Bone marrow (tissue), 2 donors: ENCODE data around the gene KNTC1.
A peak's percentile ranks its signal among the peaks of the same experiment; 100 is the strongest.
"Not testable (repeated sequence)": the region's sequence is repeated elsewhere in the genome, so short reads cannot be mapped to it uniquely, and the experiment has no call there.

Source experiments
- DNase-seq, 2 donors: peaks; one replicate each; lab custom pipeline; 2025; lab: John Stamatoyannopoulos, UW

The KNTC1 gene

DNA sequence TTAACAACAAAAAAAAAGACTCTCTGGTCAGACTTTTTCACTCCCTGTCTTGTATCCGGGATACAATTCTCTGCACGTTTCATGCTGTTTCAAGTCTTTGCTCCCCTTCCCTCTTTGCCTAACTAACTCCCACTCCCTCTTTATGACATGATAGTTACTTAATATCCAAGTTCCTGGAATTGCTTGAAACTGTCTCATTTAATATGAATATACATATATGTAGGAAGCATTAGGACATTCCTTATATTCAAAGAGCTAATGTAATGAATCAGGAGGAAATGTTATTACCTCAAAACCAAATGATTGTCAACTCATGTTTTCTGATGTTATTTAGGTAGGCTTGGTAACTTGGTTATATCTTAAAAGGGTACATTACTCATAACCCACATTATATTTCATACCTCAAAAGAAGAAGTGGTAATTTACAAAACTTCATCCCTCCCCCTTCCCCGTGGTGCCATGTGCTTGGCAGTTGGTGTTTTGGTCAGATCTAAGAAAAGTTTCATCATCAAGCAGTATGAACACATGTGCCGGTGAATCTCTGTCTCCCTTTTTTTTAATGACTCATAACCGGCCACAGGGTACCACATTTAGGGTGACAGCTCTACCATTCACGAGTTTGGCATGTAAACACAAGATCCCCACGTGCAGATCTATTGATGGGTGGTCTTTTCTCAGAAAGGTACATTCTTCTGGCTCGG lies 119.6 kb downstream of the KNTC1 start:
- peak; percentile 17 to 98 for DNase-seq

DNA sequence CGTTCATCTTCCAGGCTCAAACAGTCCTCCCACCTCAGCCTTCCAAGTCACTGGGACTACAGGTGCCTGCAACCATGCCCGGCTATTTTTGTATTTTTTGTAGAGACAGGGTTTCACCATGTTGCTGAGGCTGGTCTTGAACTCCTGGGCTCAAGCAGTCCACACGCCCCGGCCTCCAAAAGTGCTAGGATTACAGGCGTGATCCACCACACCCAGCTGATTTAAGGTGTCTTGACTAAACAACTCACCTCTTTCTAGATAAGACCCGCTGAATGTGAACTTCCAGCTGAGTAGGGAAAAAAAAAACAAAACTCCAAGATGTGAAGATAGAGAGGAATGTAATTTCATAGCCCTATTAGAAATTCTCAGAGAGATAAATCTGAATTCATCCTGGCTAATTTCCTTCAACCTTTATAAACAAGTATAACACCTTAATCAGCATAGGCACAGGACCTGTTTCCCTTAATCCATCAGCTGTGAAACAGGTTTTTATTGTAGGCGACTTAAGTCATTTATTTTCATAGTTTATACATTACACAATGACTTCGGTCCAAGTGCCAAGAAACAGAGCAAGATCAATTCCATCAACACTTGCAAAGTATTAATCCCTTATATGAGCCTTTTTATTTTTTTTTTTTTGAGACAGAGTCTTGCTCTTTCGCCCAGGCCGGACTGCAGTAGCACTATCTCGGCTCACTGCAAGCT lies 124.6 kb downstream of the KNTC1 start:
- no peak for DNase-seq

DNA sequence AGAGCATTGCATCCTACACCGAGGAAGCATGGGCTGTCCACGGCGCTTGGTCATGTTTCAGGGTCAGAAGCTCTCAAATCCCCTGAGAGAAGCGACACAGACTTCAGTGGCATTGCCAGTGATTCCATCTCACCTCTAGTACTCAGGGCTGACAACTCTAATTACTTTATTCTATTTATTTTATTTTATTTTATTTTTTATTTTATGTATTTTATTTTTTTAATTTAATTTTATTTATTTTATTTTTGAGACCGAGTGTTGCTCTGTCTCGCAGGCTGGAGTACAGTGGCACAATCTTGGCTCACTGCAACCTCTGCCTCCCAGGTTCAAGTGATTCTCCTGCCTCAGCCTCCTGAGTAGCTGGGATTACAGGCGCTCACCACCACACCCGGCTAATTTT lies 126.2 kb downstream of the KNTC1 start:
- not testable (repeated sequence) for DNase-seq

- DNase-seq, result no peak
These were observed 129.2 kb downstream of the KNTC1 start for GRCh38 chr12:122656298-122656697.

DNA sequence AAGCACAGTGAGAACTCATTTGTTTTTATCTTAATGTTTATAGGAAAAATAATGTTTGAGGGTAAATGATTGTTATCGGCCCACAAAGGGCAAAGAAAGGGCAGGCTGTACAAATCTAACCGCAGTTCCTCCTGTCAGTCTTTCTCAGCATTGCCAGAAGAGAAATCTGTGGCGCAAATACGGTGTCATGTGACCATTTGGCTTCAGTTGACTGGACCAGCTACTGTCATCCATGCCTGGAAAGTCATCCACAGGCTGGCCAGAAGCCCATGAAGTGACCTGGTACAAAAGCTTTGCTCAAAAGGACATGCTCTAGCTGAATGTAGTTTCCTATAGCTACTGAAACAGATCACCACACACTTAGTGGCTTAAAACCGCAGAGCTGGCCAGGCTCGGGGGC lies 132.5 kb downstream of the KNTC1 start:
- DNase-seq, result no peak

- DNase-seq, result no peak
These were observed 134.2 kb downstream of the KNTC1 start for GRCh38 chr12:122661246-122661645.

GRCh38 chr12:122661938-122662337 lies 134.9 kb downstream of the KNTC1 start:
- no peak for DNase-seq

DNA sequence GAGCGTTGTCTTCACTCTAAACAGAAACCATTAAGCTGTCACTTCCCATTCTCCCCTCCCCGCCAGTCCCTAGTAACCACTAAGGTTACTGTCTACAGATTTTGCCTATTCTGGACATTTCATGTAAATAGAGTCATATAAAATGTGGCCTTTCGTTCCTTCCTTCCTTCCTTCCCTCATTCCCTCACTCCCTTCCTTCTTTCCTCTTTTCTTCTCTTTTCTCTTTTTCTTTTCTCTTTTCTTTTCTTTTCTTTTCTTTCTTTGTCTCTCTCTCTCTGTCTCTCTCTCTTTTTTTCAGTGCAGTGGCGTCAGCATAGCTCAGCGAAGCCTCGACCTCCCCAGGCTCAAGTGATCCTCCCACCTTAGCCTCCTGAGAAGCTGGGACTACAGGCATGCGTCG lies 138.3 kb downstream of the KNTC1 start:
- DNase-seq, result peak in 1 of 2 donors; percentile 13

DNA sequence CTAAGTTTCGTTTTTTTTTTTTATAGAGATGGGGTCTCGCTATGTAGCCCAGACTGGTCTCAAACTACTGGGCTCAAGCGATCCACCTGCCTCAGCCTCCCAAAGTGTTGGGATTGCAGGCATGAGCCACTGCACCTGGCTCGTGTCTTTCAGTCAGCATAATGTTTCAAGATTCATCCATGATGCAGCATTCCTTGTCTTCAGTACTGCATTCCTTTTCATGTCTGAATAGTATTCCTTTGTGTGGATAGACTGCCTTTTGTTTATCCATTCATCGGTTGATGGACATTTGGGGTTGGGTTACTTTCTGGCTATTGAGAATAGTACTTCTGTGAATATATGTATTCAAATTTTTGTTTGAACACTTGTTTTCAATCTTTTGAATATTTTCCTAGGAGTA lies 138.7 kb downstream of the KNTC1 start:
- no peak for DNase-seq

GRCh38 chr12:122668268-122668667 lies 141.2 kb downstream of the KNTC1 start:
- DNase-seq, result no peak

DNA sequence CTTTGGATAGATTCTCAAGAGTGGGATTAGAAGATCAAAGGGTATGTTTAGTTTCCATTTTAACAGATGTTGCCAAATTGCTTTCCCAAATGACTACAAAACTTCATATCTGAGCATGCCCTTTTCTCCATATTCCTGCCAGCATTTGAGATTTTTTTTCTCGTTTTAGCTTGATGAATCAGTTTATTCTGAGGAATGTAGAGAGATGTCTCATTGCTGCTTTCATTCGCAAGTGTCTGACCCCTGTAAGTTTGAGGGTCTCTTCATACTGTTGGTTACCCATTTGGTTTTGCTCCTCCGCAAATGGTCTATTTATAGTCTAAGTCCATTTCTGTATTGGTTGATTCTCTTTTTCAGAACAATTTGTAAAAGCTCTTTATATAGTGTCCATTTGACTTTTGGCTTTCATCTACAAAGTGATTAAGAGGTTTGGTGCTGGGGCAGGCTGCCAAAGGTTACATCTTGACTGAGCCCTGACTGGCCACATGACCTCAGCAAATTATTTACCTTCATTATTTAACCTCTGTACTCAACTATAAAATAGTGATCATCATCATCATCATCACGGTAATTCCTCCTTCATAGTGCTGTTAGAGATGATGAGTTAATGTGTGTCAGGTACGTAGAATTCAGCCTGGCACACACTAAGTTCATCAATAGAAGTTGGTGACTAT lies 142.5 kb downstream of the KNTC1 start:
- DNase-seq, result no peak

DNA sequence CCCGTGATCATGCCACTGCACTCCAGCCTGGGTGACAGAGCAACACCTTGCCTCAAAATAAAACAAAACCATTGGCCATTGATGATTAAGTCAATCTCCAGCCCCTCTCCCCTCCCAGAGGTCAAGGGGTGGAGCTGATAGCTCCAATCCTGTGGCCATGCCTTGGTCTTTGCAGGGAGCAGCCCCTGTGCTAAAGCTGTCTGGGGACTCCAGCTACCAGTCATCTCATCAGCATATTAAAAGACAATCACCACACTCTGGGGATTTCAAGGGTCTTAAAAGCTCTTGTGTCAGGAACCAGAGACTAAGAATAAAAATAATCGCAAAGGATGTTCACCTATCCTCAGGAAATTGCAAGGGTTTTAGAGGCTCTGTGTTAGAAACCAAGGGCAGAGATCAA lies 145.5 kb downstream of the KNTC1 start:
- no peak for DNase-seq
